IgD-negative memory B cell (primary cell): ENCODE data around the gene CIZ1. TPM values are rescaled to one million over a fixed set of nuclear protein-coding genes. Genes with fewer than 3 reads are reported as not detected.

Experiments
- H3K27ac Mint-ChIP-seq, 3 donors: one replicate each; pipeline ENCODE4 v1.8.0; 2020 to 2022; ENCODE audit warnings: mild to moderate bottlenecking in 3 of 3, mixed read lengths in 3 of 3, moderate library complexity in 1 of 3
- H3K27me3 Mint-ChIP-seq: one replicate; pipeline ENCODE4 v1.8.0; 2021; ENCODE audit warnings: mixed read lengths
- H3K36me3 Mint-ChIP-seq: one replicate; pipeline ENCODE4 v1.8.0; 2020; ENCODE audit warnings: mild to moderate bottlenecking, mixed read lengths
- H3K4me1 Mint-ChIP-seq, 3 donors: one replicate each; pipeline ENCODE4 v1.8.0; 2020 to 2022; ENCODE audit warnings: mixed read lengths in 3 of 3, mild to moderate bottlenecking in 1 of 3
- H3K4me3 Mint-ChIP-seq, 4 donors: one replicate each; pipeline ENCODE4 v1.8.0; 2020 to 2022; ENCODE audit warnings: mild to moderate bottlenecking in 4 of 4, mixed read lengths in 4 of 4, moderate library complexity in 3 of 4
- H3K9me3 Mint-ChIP-seq, 3 donors: one replicate each; pipeline ENCODE4 v1.8.0; 2020 to 2021; ENCODE audit warnings: mixed read lengths in 3 of 3, mild to moderate bottlenecking in 1 of 3
- polyA plus RNA-seq: library from polyadenylated mRNA; unstranded; fragments of 300-500 nt; fragmentation: Illumina TruSeq; gene quantifications from one replicate; pipeline ENCODE4 v1.2.3, GENCODE V29; 2021

Gene CIZ1
- polyA plus RNA-seq, 1 donor from 2014 or later, result 37.0 TPM

DNA sequence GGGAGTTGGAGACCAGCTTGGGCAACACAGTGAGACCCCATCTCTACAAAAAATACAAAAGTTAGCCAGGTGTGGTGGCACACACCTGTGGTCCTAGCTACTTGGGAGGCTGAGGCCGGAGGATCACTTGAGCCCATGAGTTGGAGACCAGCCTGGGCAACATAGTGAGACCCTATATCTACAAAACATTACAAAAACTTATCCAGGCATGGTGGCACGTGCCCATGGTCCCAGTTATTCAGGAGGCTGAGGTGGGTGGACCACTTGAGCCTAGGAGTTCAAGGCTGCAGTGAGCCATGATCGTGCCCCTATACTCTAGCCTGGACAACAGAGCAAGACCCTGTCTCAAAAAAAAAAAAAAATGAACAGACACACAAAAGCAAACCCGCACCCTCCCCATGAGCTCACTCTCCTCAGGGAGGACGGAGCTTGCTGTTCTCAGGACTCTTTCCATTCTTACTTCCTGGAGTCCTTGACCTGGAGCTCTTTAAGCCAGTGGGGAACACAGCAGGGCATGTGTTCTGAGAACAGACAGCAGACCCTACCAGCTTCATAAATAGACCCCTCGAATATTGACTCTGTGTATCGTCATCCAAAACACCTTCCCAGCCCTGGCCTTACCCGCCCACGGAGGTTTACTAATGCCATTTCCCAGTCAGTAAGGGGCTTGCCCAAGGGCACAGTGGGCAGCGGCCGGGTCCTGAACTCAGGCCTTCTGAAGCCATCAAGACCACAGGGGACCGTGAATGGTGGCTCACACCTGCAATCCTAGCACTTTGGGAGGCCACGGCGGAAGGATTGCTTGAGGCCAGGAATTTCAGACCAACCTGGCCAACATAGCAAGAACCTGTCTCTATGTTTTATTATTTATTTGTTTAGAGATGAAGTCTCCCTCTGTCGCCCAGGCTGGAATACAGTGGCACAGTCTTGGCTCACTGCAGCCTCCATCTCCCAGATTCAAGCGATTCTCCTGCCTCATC lies 75.0 kb downstream of the CIZ1 start:
- Mint-ChIP-seq H3K27ac (peak overlapping the region; percentile 87 to 98 (median 95)), H3K4me1 (peaks cover 12 to 15% (median 14%) of the 10 kb centered on the region in 3 donors), H3K9me3 (no peaks in the 10 kb centered on the region), H3K4me3 (peak overlapping the region; percentile 42 to 90 (median 66)), H3K36me3 (no peaks in the 10 kb centered on the region), H3K27me3 (no peaks in the 10 kb centered on the region)

Other genes with a start within 250 kb of the CIZ1 start
- 90.5 TPM for gene EEIG1, start 210.6 kb downstream of the CIZ1 start, polyA plus RNA-seq
- 12.7 TPM for gene NAIF1, start 124.3 kb downstream of the CIZ1 start, polyA plus RNA-seq
- 7.4 TPM for gene SLC25A25, start 123.3 kb downstream of the CIZ1 start, polyA plus RNA-seq
- 57.4 TPM for gene PTGES2, start 63.8 kb downstream of the CIZ1 start, polyA plus RNA-seq
- gene LCN2, start 42.1 kb downstream of the CIZ1 start, polyA plus RNA-seq, result 1.5 TPM
- 145 TPM for gene BBLN, start 31.3 kb downstream of the CIZ1 start, polyA plus RNA-seq
- gene DNM1, start 11.8 kb upstream of the CIZ1 start, polyA plus RNA-seq, result 0.18 TPM
- gene GOLGA2, start 84.4 kb upstream of the CIZ1 start, polyA plus RNA-seq, result 10.3 TPM
- 25.4 TPM for gene SWI5, start 84.7 kb upstream of the CIZ1 start, polyA plus RNA-seq
- 27.6 TPM for gene TRUB2, start 130.9 kb upstream of the CIZ1 start, polyA plus RNA-seq
- 36.4 TPM for gene COQ4, start 131.3 kb upstream of the CIZ1 start, polyA plus RNA-seq
- gene SLC27A4, start 149.0 kb upstream of the CIZ1 start, polyA plus RNA-seq, result 6.9 TPM
- gene URM1, start 179.8 kb upstream of the CIZ1 start, polyA plus RNA-seq, result 53.9 TPM
- gene CERCAM, start 229.3 kb upstream of the CIZ1 start, polyA plus RNA-seq, result 0.34 TPM